Left cardiac atrium (tissue), 4 donors: ENCODE data around the gene SCT. TPM values are rescaled to one million over a fixed set of nuclear protein-coding genes. Genes with fewer than 3 reads are reported as not detected.

Experiments used
- ATAC-seq, 2 donors: fragments of 200-7000 bp; cut with Tn5 transposase; one replicate each; pipeline ENCODE4 v1.9.1; 2020; ENCODE audit warnings: mild to moderate bottlenecking in 2 of 2, moderate library complexity in 2 of 2
- DNase-seq: peaks from one replicate; pipeline ENCODE4 v3.0.0-alpha.2; 2020
- intact Hi-C, 2 donors: fragments of 100-400 bp; cut with DNase I; formaldehyde crosslinking; loops; one replicate each; pipeline versions ENCODE4 v1.14.1 to v1.15.1; 2022 to 2023
- total RNA-seq, 2 donors: library from RNA; stranded (reverse); fragmentation: NEBNext Ultra II Directional; extraction: Animal tissue kit (Norgen Biotek cat#: 25700); gene quantifications; one replicate each; pipeline ENCODE4 v1.2.1, GENCODE V29; 2021
- donor health status: DM: no; HTN: yes; CAD: no.
- donor health status: DM: no; HTN: yes; CAD: no; lungs with severe emphysema.
- donor health status: DM: yes; HTN: yes; CAD: no.
- donor health status: Dilated cardiomyopathy.

SCT gene
- total RNA-seq, 2 donors from 2014 or later = not detected

- intact Hi-C loops = loop anchor here in 1 of 2 donors (5.0 kb wide), 1 partner anchor 35 kb away; no protein-coding TSS in a partner anchor
- DNase-seq = no peak
- no peak for ATAC-seq
Observed at GRCh38 chr11:576811-577610, 50.0 kb downstream of the SCT start.

Other genes starting within 250 kb of the SCT start
- under 1 TPM; 0.52 to 0.68 TPM for gene PKP3, start 233.0 kb downstream of the SCT start, total RNA-seq
- gene SIGIRR, start 212.2 kb downstream of the SCT start, total RNA-seq = 10 to 100 TPM; 35.4 to 36.7 TPM
- gene ANO9, start 185.2 kb downstream of the SCT start, total RNA-seq = 1 to 10 TPM in 1 of 2 donors, under 1 TPM in 1; 0.55 to 1.6 TPM
- 10 to 100 TPM; 21.5 to 26.5 TPM for gene PTDSS2, start 176.9 kb downstream of the SCT start, total RNA-seq
- 100 to 1,000 TPM; 153 to 159 TPM for gene RNH1, start 119.9 kb downstream of the SCT start, total RNA-seq
- 10 to 100 TPM; 47.9 to 56.5 TPM for gene HRAS, start 91.6 kb downstream of the SCT start, total RNA-seq
- gene LRRC56, start 89.7 kb downstream of the SCT start, total RNA-seq = under 1 TPM; 0.47 to 0.68 TPM
- 1 to 10 TPM in 1 of 2 donors, under 1 TPM in 1; 0.58 to 1.1 TPM for gene LMNTD2, start 66.4 kb downstream of the SCT start, total RNA-seq
- 1 to 10 TPM; 3.2 to 4.4 TPM for gene RASSF7, start 66.2 kb downstream of the SCT start, total RNA-seq
- 10 to 100 TPM; 17.3 to 21.5 TPM for gene PHRF1, start 50.7 kb downstream of the SCT start, total RNA-seq
- 10 to 100 TPM; 12.1 to 24.3 TPM for gene IRF7, start 11.2 kb downstream of the SCT start, total RNA-seq
- not detected for gene CDHR5, start 2.2 kb downstream of the SCT start, total RNA-seq
- under 1 TPM; 0.15 to 0.29 TPM for gene DRD4, start 10.1 kb upstream of the SCT start, total RNA-seq
- 10 to 100 TPM; 19.2 to 21.1 TPM for gene DEAF1, start 68.0 kb upstream of the SCT start, total RNA-seq
- 10 to 100 TPM; 11.3 to 15.6 TPM for gene TMEM80, start 68.6 kb upstream of the SCT start, total RNA-seq
- gene EPS8L2, start 79.0 kb upstream of the SCT start, total RNA-seq = 1 to 10 TPM; 6.5 to 8.0 TPM
- 100 to 1,000 TPM; 107 to 121 TPM for gene TALDO1, start 120.3 kb upstream of the SCT start, total RNA-seq
- gene GATD1, start 150.3 kb upstream of the SCT start, total RNA-seq = 10 to 100 TPM; 29.8 to 43.5 TPM
- gene CEND1, start 162.9 kb upstream of the SCT start, total RNA-seq = under 1 TPM in 1 of 2 donors, not detected in 1; 0.58 TPM
- gene SLC25A22, start 171.1 kb upstream of the SCT start, total RNA-seq = 10 to 100 TPM in 1 of 2 donors, 1 to 10 TPM in 1; 6.5 to 11.6 TPM
- 1 to 10 TPM; 8.5 to 9.1 TPM for gene PIDD1, start 178.1 kb upstream of the SCT start, total RNA-seq
- 1,000 to 10,000 TPM; 1,371 to 1,375 TPM for gene RPLP2, start 182.8 kb upstream of the SCT start, total RNA-seq
- 100 to 1,000 TPM; 316 to 372 TPM for gene PNPLA2, start 191.7 kb upstream of the SCT start, total RNA-seq
- 10 to 100 TPM; 18.9 to 27.7 TPM for gene CRACR2B, start 200.7 kb upstream of the SCT start, total RNA-seq
- gene CD151, start 205.8 kb upstream of the SCT start, total RNA-seq = 100 to 1,000 TPM; 382 to 489 TPM
- 100 to 1,000 TPM; 163 to 202 TPM for gene POLR2L, start 215.3 kb upstream of the SCT start, total RNA-seq
- gene TSPAN4, start 215.7 kb upstream of the SCT start, total RNA-seq = 10 to 100 TPM; 46.1 to 63.5 TPM